Neural cell (in vitro differentiated cells): Measurements from ENCODE around the gene XPR1. TPM values are rescaled to one million over a fixed set of nuclear protein-coding genes. Genes with fewer than 3 reads are reported as not detected.
A peak's percentile ranks its signal among the peaks of the same experiment; 100 is the strongest.

Experiments used
- H2AFZ ChIP-seq: fragments of 200-600, 300-800 bp; sonication (generic), shearing (Covaris generic); 2 replicates; pipeline ENCODE4 v1.6.0; 2014; ENCODE audit warnings: low read depth, mild to moderate bottlenecking, antibody characterized with exemption, low read length, moderate library complexity
- H3F3A ChIP-seq: fragments of 200-600 bp; shearing (Covaris generic); 2 replicates; pipeline ENCODE4 v1.6.1; 2016; ENCODE audit warnings: mild to moderate bottlenecking, moderate library complexity, mixed read lengths, antibody characterized with exemption, low read length; ENCODE audit not compliant: insufficient read depth, poor library complexity, severe bottlenecking
- H3K27ac ChIP-seq: fragments of 200-600, 300-800 bp; sonication (generic), shearing (Covaris generic); 2 replicates; pipeline ENCODE4 v1.5.1; 2014; ENCODE audit warnings: mild to moderate bottlenecking, low read length, moderate library complexity
- H3K27me3 ChIP-seq: fragments of 300-800, 200-600 bp; sonication (generic), shearing (Covaris generic); 2 replicates; pipeline ENCODE4 v1.6.0; 2014; ENCODE audit warnings: mild to moderate bottlenecking, low read depth, low read length, moderate library complexity; ENCODE audit not compliant: insufficient read depth
- H3K36me3 ChIP-seq: fragments of 300-800, 200-600 bp; sonication (generic), shearing (Covaris generic); 2 replicates; pipeline ENCODE4 v1.5.1; 2014; ENCODE audit warnings: mild to moderate bottlenecking, antibody characterized with exemption, low read length, moderate library complexity; ENCODE audit not compliant: insufficient read depth
- H3K4me2 ChIP-seq: fragments of 300-800, 200-600 bp; sonication (generic), shearing (Covaris generic); 2 replicates; pipeline ENCODE4 v1.6.0; 2014; ENCODE audit warnings: mild to moderate bottlenecking, low read length
- H3K4me3 ChIP-seq: fragments of 300-800, 200-600 bp; sonication (generic), shearing (Covaris generic); 2 replicates; pipeline ENCODE4 v1.5.1; 2014; ENCODE audit warnings: mild to moderate bottlenecking, low read length, moderate library complexity
- H3K79me2 ChIP-seq: fragments of 200-600 bp; shearing (Covaris generic); replicated peaks from 2 replicates; pipeline ENCODE4 v1.6.0; 2014; ENCODE audit warnings: mild to moderate bottlenecking, low read length, moderate library complexity; ENCODE audit not compliant: insufficient read depth
- H3K9ac ChIP-seq: fragments of 300-800, 200-600 bp; sonication (generic), shearing (Covaris generic); 2 replicates; pipeline ENCODE4 v1.6.1; 2016; ENCODE audit warnings: mild to moderate bottlenecking, low read length, mixed read lengths
- H3K9me2 ChIP-seq: fragments of 200-600 bp; shearing (Covaris generic); 2 replicates; pipeline ENCODE4 v1.6.1; 2016; ENCODE audit warnings: mild to moderate bottlenecking, low read length, mixed read lengths; ENCODE audit not compliant: insufficient read depth
- H3K9me3 ChIP-seq: fragments of 200-600, 300-800 bp; sonication (generic), shearing (Covaris generic); 2 replicates; pipeline ENCODE4 v1.6.1; 2016; ENCODE audit warnings: mild to moderate bottlenecking, mixed run types, low read length, moderate library complexity, mixed read lengths
- H4K20me1 ChIP-seq: fragments of 200-600 bp; shearing (Covaris generic); 2 replicates; pipeline ENCODE4 v1.6.1; 2016; ENCODE audit warnings: mild to moderate bottlenecking, mixed run types; ENCODE audit not compliant: insufficient read depth
- EP300 ChIP-seq: fragments of 450-650 bp; conservative IDR thresholded peaks from 2 replicates; pipeline ENCODE4 v1.6.1; 2014; ENCODE audit warnings: antibody characterized with exemption, mild to moderate bottlenecking, moderate library complexity; ENCODE audit not compliant: poor library complexity, severe bottlenecking
- EZH2 ChIP-seq: fragments of 200-600, 300-800 bp; shearing (Covaris generic), sonication (generic); IDR thresholded peaks from 2 replicates; pipeline ENCODE4 v1.6.1; 2014; ENCODE audit warnings: antibody characterized with exemption, low read length, borderline replicate concordance, mild to moderate bottlenecking; ENCODE audit not compliant: insufficient read depth, poor library complexity, severe bottlenecking
- MXI1 ChIP-seq: fragments of 450-650 bp; conservative IDR thresholded peaks from 2 replicates; pipeline ENCODE4 v1.6.1; 2014; ENCODE audit warnings: antibody characterized with exemption, mild to moderate bottlenecking; ENCODE audit not compliant: poor library complexity, severe bottlenecking
- POLR2AphosphoS5 ChIP-seq: IDR thresholded peaks from 2 replicates; pipeline ENCODE4 v1.6.1; 2012
- RAD21 ChIP-seq: fragments of 450-650 bp; conservative IDR thresholded peaks from 2 replicates; pipeline ENCODE4 v1.6.1; 2014; ENCODE audit warnings: antibody characterized with exemption, mild to moderate bottlenecking, moderate library complexity
- REST ChIP-seq: IDR thresholded peaks from 2 replicates; pipeline ENCODE4 v1.6.1; 2012; ENCODE audit warnings: borderline replicate concordance
- SMC3 ChIP-seq: fragments of 450-650 bp; conservative IDR thresholded peaks from 2 replicates; pipeline ENCODE4 v1.6.1; 2014; ENCODE audit warnings: antibody characterized with exemption, mild to moderate bottlenecking, moderate library complexity; ENCODE audit not compliant: poor library complexity
- TAF1 ChIP-seq: IDR thresholded peaks from 2 replicates; pipeline ENCODE4 v1.6.1; 2012; ENCODE audit warnings: low read depth
- polyA plus RNA-seq: library from polyadenylated mRNA; depleted of rRNA; stranded (reverse); fragments of >200 nt; gene quantifications from 2 replicates; pipeline ENCODE4 v1.2.3, GENCODE V29; 2014
- TF ChIP-seq, protein P1 (sequence below): fragments of 450-650 bp; IDR thresholded peaks from 2 replicates; pipeline ENCODE4 v1.5.1; 2014; ENCODE audit warnings: antibody characterized with exemption, mild to moderate bottlenecking, moderate library complexity; ENCODE audit not compliant: poor library complexity, severe bottlenecking

Gene XPR1
- polyA plus RNA-seq, 1 donor from 2014 or later = 185 TPM

GRCh38 chr1:180620581-180620980, 11.2 kb upstream of the XPR1 start:
- no peaks in the 10 kb centered on the region for H3F3A ChIP-seq
- no peaks in the 10 kb centered on the region for H4K20me1 ChIP-seq
- H3K27me3 ChIP-seq = no peaks in the 10 kb centered on the region
- no peaks in the 10 kb centered on the region for H3K9me3 ChIP-seq
- no peaks in the 10 kb centered on the region for H3K9me2 ChIP-seq
- no peak for TF ChIP-seq POLR2AphosphoS5
- no peaks in the 10 kb centered on the region for H3K79me2 ChIP-seq
- no peaks in the 10 kb centered on the region for H3K36me3 ChIP-seq
- no peak overlapping the region for H3K4me3 ChIP-seq
- no peak overlapping the region for H3K27ac ChIP-seq
- H3K9ac ChIP-seq = no peak overlapping the region
- H3K4me2 ChIP-seq = no peak overlapping the region
- H2AFZ ChIP-seq = no peak overlapping the region

GRCh38 chr1:180622658-180623508, 8.9 kb upstream of the XPR1 start:
- TF ChIP-seq TAF1 (no peak), EZH2 (no peak), MXI1 (no peak), RAD21 (no peak), EP300 (no peak), POLR2AphosphoS5 (no peak), SMC3 (no peak), REST (no peak)
- TF ChIP-seq, protein P1, sequence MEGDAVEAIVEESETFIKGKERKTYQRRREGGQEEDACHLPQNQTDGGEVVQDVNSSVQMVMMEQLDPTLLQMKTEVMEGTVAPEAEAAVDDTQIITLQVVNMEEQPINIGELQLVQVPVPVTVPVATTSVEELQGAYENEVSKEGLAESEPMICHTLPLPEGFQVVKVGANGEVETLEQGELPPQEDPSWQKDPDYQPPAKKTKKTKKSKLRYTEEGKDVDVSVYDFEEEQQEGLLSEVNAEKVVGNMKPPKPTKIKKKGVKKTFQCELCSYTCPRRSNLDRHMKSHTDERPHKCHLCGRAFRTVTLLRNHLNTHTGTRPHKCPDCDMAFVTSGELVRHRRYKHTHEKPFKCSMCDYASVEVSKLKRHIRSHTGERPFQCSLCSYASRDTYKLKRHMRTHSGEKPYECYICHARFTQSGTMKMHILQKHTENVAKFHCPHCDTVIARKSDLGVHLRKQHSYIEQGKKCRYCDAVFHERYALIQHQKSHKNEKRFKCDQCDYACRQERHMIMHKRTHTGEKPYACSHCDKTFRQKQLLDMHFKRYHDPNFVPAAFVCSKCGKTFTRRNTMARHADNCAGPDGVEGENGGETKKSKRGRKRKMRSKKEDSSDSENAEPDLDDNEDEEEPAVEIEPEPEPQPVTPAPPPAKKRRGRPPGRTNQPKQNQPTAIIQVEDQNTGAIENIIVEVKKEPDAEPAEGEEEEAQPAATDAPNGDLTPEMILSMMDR = no peak
- Histone ChIP-seq H3K4me3 (peak overlapping the region; percentile 18), H3K9me2 (no peaks in the 10 kb centered on the region), H4K20me1 (no peaks in the 10 kb centered on the region), H3K9ac (no peak overlapping the region), H3K4me2 (no peak overlapping the region), H3F3A (no peaks in the 10 kb centered on the region), H3K79me2 (no peaks in the 10 kb centered on the region), H3K27me3 (no peaks in the 10 kb centered on the region), H3K27ac (peak overlapping the region; percentile 61), H2AFZ (no peak overlapping the region), H3K36me3 (no peaks in the 10 kb centered on the region), H3K9me3 (no peaks in the 10 kb centered on the region)
